HepG2 (cell line): ENCODE results near the gene RESP18. TPM values are rescaled to one million over a fixed set of nuclear protein-coding genes. Genes with fewer than 3 reads are reported as not detected.

Experiments used
- EHMT2 ChIP-seq: fragments of 200-600 bp; sonication (generic); IDR thresholded peaks from 2 replicates; pipeline ENCODE4 v1.7.0; 2017; ENCODE audit warnings: antibody characterized with exemption, low read depth, low read length, borderline replicate concordance
- IRX3 ChIP-seq: sonication (generic); formaldehyde crosslinking; IDR thresholded peaks from 2 replicates; pipeline ENCODE4 v1.8.1; 2023; ENCODE audit warnings: mild to moderate bottlenecking, low read depth, missing genetic modification reagents, borderline replicate concordance
- MTA1 ChIP-seq: sonication (generic); formaldehyde crosslinking; IDR thresholded peaks from 2 replicates; pipeline ENCODE4 v1.4.0; 2020; ENCODE audit warnings: missing genetic modification reagents, mild to moderate bottlenecking, borderline replicate concordance
- RBM22 ChIP-seq: fragments of 200-400 bp; formaldehyde crosslinking; optimal IDR thresholded peaks from 2 replicates; pipeline ENCODE3; 2017; ENCODE audit warnings: mild to moderate bottlenecking, low read length, moderate library complexity
- SMAD1 ChIP-seq: sonication (generic); formaldehyde crosslinking; IDR thresholded peaks from 2 replicates; pipeline ENCODE4 v1.4.0; 2020; ENCODE audit warnings: missing genetic modification reagents, low read depth, mild to moderate bottlenecking, borderline replicate concordance
- ZNF251 ChIP-seq: sonication (generic); formaldehyde crosslinking; IDR thresholded peaks from 2 replicates; pipeline ENCODE4 v1.9.0; 2021; ENCODE audit warnings: mild to moderate bottlenecking, missing genetic modification reagents
- ZNF501 ChIP-seq: sonication (generic); formaldehyde crosslinking; IDR thresholded peaks from 2 replicates; pipeline ENCODE4 v1.5.1; 2020; ENCODE audit warnings: mild to moderate bottlenecking, moderate library complexity, missing genetic modification reagents
- ZNF607 ChIP-seq: sonication (generic); formaldehyde crosslinking; IDR thresholded peaks from 2 replicates; pipeline ENCODE4 v1.5.1; 2020; ENCODE audit warnings: missing genetic modification reagents, mild to moderate bottlenecking, borderline replicate concordance
- ZNF652 ChIP-seq: IDR thresholded peaks from 2 replicates; pipeline ENCODE4 v1.6.1; 2016; ENCODE audit warnings: low read depth, borderline replicate concordance
- ZNF768 ChIP-seq: sonication (generic); formaldehyde crosslinking; IDR thresholded peaks from 2 replicates; pipeline ENCODE4 v1.4.0; 2020; ENCODE audit warnings: missing genetic modification reagents
- ZNF839 ChIP-seq: sonication (generic); formaldehyde crosslinking; IDR thresholded peaks from 2 replicates; pipeline ENCODE4 v1.4.0; 2020; ENCODE audit warnings: missing genetic modification reagents, mild to moderate bottlenecking, borderline replicate concordance
- polyA plus RNA-seq, 8 experiments: library from polyadenylated mRNA; depleted of rRNA in 3 of 8; stranded (reverse) in 7 of 8; unstranded in 1 of 8; fragments of >200 nt; fragmentation: Illumina TruSeq in 4 of 8; extraction: Trizol in 4 of 8; gene quantifications; 2 replicates each; pipeline versions ENCODE4 v1.2.1 to v1.2.3, GENCODE V29; 2011 to 2016; ENCODE audit warnings: low read depth in 4 of 8, missing spikeins in 1 of 8, mixed read lengths in 1 of 8; ENCODE audit not compliant: insufficient read depth in 1 of 8
- total RNA-seq, 5 experiments: library from RNA; depleted of rRNA; stranded (reverse); fragments of >200 nt; fragmentation: Illumina TruSeq; extraction: Trizol; gene quantifications; 2 replicates each; pipeline ENCODE4 v1.2.3, GENCODE V29; 2016; ENCODE audit warnings: low read depth in 1 of 5
- TF ChIP-seq, protein P1 (sequence below): sonication (generic); formaldehyde crosslinking; IDR thresholded peaks from 2 replicates; pipeline ENCODE4 v1.4.0; 2020; ENCODE audit warnings: missing genetic modification reagents, borderline replicate concordance
- TF ChIP-seq, protein P2 (sequence below): sonication (generic); formaldehyde crosslinking; IDR thresholded peaks from 2 replicates; pipeline ENCODE4 v1.5.0; 2020; ENCODE audit warnings: missing genetic modification reagents
- TF ChIP-seq, protein P3 (sequence below): IDR thresholded peaks from 2 replicates; pipeline ENCODE4 v1.4.0; 2020; ENCODE audit warnings: mild to moderate bottlenecking, missing genetic modification reagents
- TF ChIP-seq, protein P4 (sequence below): sonication (generic); formaldehyde crosslinking; IDR thresholded peaks from 2 replicates; pipeline ENCODE4 v1.5.0; 2020; ENCODE audit warnings: mild to moderate bottlenecking, missing genetic modification reagents

Gene RESP18
- total and polyA plus RNA-seq, 2 of the 13 experiments (the other 11 are each of a cell fraction or from before 2014, with no cell fraction given): not detected

DNA sequence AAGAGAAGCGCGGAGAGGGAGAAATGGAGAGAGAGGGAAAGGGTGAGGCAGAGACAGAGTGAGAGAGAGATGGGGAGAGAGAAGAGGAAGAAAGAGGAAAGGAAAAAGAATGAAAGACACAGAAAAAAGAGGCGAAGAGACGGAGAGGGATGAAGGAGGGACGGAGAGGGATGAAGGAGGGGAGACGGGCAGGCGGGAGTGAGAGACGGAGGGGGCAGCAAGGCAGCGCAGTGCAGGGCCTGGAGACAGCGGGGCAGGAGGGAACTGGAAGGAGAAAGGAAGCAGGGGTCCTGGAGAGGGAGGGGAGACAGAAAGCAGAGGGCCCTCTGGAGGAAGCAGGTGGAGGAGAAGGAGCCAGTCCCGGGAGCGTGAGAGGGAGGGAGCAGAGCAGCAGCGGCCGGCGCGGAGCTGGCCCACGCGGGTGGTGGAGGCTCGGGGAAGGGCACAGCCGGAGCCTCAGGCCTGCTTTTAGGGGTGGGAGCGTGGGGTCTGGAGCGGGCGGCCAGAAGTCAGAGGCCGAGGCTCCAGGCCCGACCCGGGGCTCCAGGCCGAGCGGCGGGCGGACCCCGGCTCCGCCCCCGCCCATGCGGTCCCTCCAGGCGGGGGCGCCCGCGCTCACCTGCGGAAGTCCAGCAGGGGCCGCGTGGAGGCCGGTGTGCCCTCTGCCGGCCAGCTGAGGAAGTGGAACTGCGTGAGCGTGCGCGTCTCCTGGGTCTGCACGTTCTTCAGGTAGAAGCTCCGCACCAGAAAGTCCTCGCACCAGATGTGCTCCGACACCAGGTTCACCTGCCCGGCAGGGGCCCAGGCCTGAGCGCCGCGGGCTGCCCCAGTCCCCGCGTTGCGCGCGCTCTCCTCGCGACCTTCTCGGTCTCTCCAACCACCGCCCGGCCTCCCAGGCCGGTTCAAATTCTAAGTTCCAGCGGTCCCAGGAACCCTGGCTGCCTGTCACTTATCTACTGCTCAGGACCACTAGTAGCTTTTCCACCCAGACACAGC is 37.9 kb downstream of the RESP18 start (continued):
- TF ChIP-seq, protein P1, sequence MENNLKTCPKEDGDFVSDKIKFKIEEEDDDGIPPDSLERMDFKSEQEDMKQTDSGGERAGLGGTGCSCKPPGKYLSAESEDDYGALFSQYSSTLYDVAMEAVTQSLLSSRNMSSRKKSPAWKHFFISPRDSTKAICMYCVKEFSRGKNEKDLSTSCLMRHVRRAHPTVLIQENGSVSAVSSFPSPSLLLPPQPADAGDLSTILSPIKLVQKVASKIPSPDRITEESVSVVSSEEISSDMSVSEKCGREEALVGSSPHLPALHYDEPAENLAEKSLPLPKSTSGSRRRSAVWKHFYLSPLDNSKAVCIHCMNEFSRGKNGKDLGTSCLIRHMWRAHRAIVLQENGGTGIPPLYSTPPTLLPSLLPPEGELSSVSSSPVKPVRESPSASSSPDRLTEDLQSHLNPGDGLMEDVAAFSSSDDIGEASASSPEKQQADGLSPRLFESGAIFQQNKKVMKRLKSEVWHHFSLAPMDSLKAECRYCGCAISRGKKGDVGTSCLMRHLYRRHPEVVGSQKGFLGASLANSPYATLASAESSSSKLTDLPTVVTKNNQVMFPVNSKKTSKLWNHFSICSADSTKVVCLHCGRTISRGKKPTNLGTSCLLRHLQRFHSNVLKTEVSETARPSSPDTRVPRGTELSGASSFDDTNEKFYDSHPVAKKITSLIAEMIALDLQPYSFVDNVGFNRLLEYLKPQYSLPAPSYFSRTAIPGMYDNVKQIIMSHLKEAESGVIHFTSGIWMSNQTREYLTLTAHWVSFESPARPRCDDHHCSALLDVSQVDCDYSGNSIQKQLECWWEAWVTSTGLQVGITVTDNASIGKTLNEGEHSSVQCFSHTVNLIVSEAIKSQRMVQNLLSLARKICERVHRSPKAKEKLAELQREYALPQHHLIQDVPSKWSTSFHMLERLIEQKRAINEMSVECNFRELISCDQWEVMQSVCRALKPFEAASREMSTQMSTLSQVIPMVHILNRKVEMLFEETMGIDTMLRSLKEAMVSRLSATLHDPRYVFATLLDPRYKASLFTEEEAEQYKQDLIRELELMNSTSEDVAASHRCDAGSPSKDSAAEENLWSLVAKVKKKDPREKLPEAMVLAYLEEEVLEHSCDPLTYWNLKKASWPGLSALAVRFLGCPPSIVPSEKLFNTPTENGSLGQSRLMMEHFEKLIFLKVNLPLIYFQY (CRISPR knock-in tag): peak; percentile 94; the same call in 1 of the 2 replicates
- no peak for TF ChIP-seq SMAD1 (CRISPR knock-in tag)
- TF ChIP-seq, protein P2, sequence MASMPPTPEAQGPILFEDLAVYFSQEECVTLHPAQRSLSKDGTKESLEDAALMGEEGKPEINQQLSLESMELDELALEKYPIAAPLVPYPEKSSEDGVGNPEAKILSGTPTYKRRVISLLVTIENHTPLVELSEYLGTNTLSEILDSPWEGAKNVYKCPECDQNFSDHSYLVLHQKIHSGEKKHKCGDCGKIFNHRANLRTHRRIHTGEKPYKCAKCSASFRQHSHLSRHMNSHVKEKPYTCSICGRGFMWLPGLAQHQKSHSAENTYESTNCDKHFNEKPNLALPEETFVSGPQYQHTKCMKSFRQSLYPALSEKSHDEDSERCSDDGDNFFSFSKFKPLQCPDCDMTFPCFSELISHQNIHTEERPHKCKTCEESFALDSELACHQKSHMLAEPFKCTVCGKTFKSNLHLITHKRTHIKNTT: no peak
- TF ChIP-seq ZNF768 (CRISPR knock-in tag): peak; percentile 81
- peak; percentile 88; the same call in 1 of the 2 replicates for TF ChIP-seq MTA1 (CRISPR knock-in tag)
- TF ChIP-seq ZNF501 (CRISPR knock-in tag): peak; percentile 89
- peak; percentile 76; the same call in 1 of the 2 replicates for TF ChIP-seq ZNF607
- TF ChIP-seq, protein P3, sequence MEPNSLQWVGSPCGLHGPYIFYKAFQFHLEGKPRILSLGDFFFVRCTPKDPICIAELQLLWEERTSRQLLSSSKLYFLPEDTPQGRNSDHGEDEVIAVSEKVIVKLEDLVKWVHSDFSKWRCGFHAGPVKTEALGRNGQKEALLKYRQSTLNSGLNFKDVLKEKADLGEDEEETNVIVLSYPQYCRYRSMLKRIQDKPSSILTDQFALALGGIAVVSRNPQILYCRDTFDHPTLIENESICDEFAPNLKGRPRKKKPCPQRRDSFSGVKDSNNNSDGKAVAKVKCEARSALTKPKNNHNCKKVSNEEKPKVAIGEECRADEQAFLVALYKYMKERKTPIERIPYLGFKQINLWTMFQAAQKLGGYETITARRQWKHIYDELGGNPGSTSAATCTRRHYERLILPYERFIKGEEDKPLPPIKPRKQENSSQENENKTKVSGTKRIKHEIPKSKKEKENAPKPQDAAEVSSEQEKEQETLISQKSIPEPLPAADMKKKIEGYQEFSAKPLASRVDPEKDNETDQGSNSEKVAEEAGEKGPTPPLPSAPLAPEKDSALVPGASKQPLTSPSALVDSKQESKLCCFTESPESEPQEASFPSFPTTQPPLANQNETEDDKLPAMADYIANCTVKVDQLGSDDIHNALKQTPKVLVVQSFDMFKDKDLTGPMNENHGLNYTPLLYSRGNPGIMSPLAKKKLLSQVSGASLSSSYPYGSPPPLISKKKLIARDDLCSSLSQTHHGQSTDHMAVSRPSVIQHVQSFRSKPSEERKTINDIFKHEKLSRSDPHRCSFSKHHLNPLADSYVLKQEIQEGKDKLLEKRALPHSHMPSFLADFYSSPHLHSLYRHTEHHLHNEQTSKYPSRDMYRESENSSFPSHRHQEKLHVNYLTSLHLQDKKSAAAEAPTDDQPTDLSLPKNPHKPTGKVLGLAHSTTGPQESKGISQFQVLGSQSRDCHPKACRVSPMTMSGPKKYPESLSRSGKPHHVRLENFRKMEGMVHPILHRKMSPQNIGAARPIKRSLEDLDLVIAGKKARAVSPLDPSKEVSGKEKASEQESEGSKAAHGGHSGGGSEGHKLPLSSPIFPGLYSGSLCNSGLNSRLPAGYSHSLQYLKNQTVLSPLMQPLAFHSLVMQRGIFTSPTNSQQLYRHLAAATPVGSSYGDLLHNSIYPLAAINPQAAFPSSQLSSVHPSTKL: peak; percentile 75
- TF ChIP-seq IRX3: no peak
- TF ChIP-seq ZNF839 (CRISPR knock-in tag): peak; percentile 76; the same call in 1 of the 2 replicates
- TF ChIP-seq ZNF251 (CRISPR knock-in tag): no peak
- no peak; the same call in 1 of the 2 replicates for TF ChIP-seq ZNF652 (CRISPR knock-in tag)
- no peak for TF ChIP-seq RBM22
- TF ChIP-seq, protein P4, sequence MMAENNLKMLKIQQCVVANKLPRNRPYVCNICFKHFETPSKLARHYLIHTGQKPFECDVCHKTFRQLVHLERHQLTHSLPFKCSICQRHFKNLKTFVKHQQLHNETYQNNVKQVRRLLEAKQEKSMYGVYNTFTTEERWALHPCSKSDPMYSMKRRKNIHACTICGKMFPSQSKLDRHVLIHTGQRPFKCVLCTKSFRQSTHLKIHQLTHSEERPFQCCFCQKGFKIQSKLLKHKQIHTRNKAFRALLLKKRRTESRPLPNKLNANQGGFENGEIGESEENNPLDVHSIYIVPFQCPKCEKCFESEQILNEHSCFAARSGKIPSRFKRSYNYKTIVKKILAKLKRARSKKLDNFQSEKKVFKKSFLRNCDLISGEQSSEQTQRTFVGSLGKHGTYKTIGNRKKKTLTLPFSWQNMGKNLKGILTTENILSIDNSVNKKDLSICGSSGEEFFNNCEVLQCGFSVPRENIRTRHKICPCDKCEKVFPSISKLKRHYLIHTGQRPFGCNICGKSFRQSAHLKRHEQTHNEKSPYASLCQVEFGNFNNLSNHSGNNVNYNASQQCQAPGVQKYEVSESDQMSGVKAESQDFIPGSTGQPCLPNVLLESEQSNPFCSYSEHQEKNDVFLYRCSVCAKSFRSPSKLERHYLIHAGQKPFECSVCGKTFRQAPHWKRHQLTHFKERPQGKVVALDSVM (CRISPR knock-in tag): peak; percentile 81
- no peak for TF ChIP-seq EHMT2
